Trophoblast cell (in vitro differentiated cells and primary cell): ENCODE results near the gene EEF1G. TPM values are rescaled to one million over a fixed set of nuclear protein-coding genes. Genes with fewer than 3 reads are reported as not detected.

Source experiments
- DNase-seq, 2 donors: peaks; one replicate each; pipeline ENCODE4 v3.0.0-alpha.2; 2016
- H2AFZ ChIP-seq: 2 replicates; pipeline ENCODE4 v1.6.1; 2013; ENCODE audit warnings: low read length, moderate library complexity, mild to moderate bottlenecking; ENCODE audit not compliant: insufficient read depth, poor library complexity
- H2AK5ac ChIP-seq: 2 replicates; pipeline ENCODE4 v1.6.1; 2013; ENCODE audit warnings: mild to moderate bottlenecking, low read length
- H2BK120ac ChIP-seq: 2 replicates; pipeline ENCODE4 v1.6.1; 2013; ENCODE audit warnings: low read length, mild to moderate bottlenecking, moderate library complexity; ENCODE audit not compliant: insufficient read depth, poor library complexity
- H2BK12ac ChIP-seq: 2 replicates; pipeline ENCODE4 v1.6.1; 2013; ENCODE audit warnings: mild to moderate bottlenecking, low read length, moderate library complexity
- H2BK5ac ChIP-seq: 2 replicates; pipeline ENCODE4 v1.6.1; 2013; ENCODE audit warnings: low read length, low read depth, moderate library complexity, mild to moderate bottlenecking; ENCODE audit not compliant: poor library complexity
- H3K14ac ChIP-seq: 2 replicates; pipeline ENCODE4 v1.6.1; 2013; ENCODE audit warnings: mild to moderate bottlenecking, low read length
- H3K18ac ChIP-seq: 2 replicates; pipeline ENCODE4 v1.6.1; 2013; ENCODE audit warnings: mild to moderate bottlenecking, low read length
- H3K23ac ChIP-seq: 2 replicates; pipeline ENCODE4 v1.6.1; 2013; ENCODE audit warnings: low read length
- H3K27ac ChIP-seq: 2 replicates; pipeline ENCODE4 v1.5.1; 2013; ENCODE audit warnings: low read depth, mild to moderate bottlenecking, inconsistent platforms, low read length, moderate library complexity
- H3K27me3 ChIP-seq: 2 replicates; pipeline ENCODE4 v1.6.1; 2013; ENCODE audit warnings: inconsistent platforms, mild to moderate bottlenecking, low read length, moderate library complexity; ENCODE audit not compliant: insufficient read depth
- H3K36me3 ChIP-seq, 2 experiments: 1 replicate in 1 of 2; 2 replicates in 1 of 2; pipeline ENCODE4 v1.6.1; 2013; ENCODE audit warnings: low read length in 2 of 2, mild to moderate bottlenecking in 2 of 2, moderate library complexity in 1 of 2; ENCODE audit not compliant: insufficient read depth in 2 of 2, control insufficient read depth in 1 of 2
- H3K4ac ChIP-seq: 2 replicates; pipeline ENCODE4 v1.6.1; 2013; ENCODE audit warnings: low read depth, mild to moderate bottlenecking, low read length, moderate library complexity
- H3K4me1 ChIP-seq, 2 experiments: 1 replicate in 1 of 2; 2 replicates in 1 of 2; pipeline ENCODE4 v1.6.1; 2013; ENCODE audit warnings: low read length in 2 of 2, mild to moderate bottlenecking in 2 of 2, moderate library complexity in 1 of 2; ENCODE audit not compliant: insufficient read depth in 2 of 2, control insufficient read depth in 1 of 2
- H3K4me2 ChIP-seq: 2 replicates; pipeline ENCODE4 v1.6.1; 2013; ENCODE audit warnings: inconsistent platforms, mild to moderate bottlenecking, low read length, moderate library complexity
- H3K4me3 ChIP-seq: 2 replicates; pipeline ENCODE4 v1.5.1; 2013; ENCODE audit warnings: mild to moderate bottlenecking, low read depth, low read length, inconsistent platforms
- H3K79me1 ChIP-seq: one replicate; pipeline ENCODE4 v1.6.1; 2013; ENCODE audit warnings: low read length
- H3K79me2 ChIP-seq: 2 replicates; pipeline ENCODE4 v1.6.1; 2013; ENCODE audit warnings: low read length, mild to moderate bottlenecking; ENCODE audit not compliant: control insufficient read depth, insufficient read depth, poor library complexity
- H3K9ac ChIP-seq: 2 replicates; pipeline ENCODE4 v1.6.1; 2013; ENCODE audit warnings: mild to moderate bottlenecking, low read length
- H3K9me3 ChIP-seq: 2 replicates; pipeline ENCODE4 v1.6.1; 2013; ENCODE audit warnings: low read depth, mild to moderate bottlenecking, control low read depth, inconsistent platforms, low read length; ENCODE audit not compliant: insufficient read depth
- H4K12ac ChIP-seq: 2 replicates; pipeline ENCODE4 v1.6.1; 2013; ENCODE audit warnings: low read depth, mild to moderate bottlenecking, low read length, moderate library complexity
- H4K8ac ChIP-seq: 2 replicates; pipeline ENCODE4 v1.6.1; 2013; ENCODE audit warnings: low read depth, mild to moderate bottlenecking, low read length, moderate library complexity
- H4K91ac ChIP-seq: one replicate; pipeline ENCODE4 v1.6.1; 2013; ENCODE audit warnings: low read depth, mild to moderate bottlenecking, low read length, moderate library complexity
- WGBS: extraction: QIAGEN DNeasy Blood & Tissue Kit; methylation state at CpG from one replicate; pipeline ENCODE4 v1.1.7; 2013; ENCODE audit warnings: missing lambda C conversion rate; ENCODE audit not compliant: insufficient read length, insufficient coverage; ENCODE audit errors: extremely low coverage; 5-methylcytosine and 5-hydroxymethylcytosine counted together
- polyA plus RNA-seq: library from polyadenylated mRNA; stranded (reverse); fragments of 200-250 nt; gene quantifications from 2 replicates; pipeline ENCODE4 v1.2.3, GENCODE V29; 2013

EEF1G gene
- polyA plus RNA-seq: 1,102 and 1,140 TPM in 2 replicates

- Histone ChIP-seq H3K27ac (peak within 1 kb of the TSS; percentile 64), H3K4me2 (peak within 1 kb of the TSS; percentile 88), H3K23ac (no peak within 1 kb of the TSS), H2BK120ac (peak within 1 kb of the TSS; percentile 73), H3K36me3 (peaks cover 45 to 59% of the 10 kb centered on the region in 2 experiments), H4K91ac (peak within 1 kb of the TSS; percentile 84), H2AFZ (peak within 1 kb of the TSS; percentile 41), H2BK12ac (no peak within 1 kb of the TSS), H3K79me1 (peaks cover 12% of the 10 kb centered on the region), H3K14ac (peak within 1 kb of the TSS; percentile 78), H3K79me2 (peaks cover 15% of the 10 kb centered on the region), H3K27me3 (no peaks in the 10 kb centered on the region), H3K18ac (peak within 1 kb of the TSS; percentile 80), H2BK5ac (peak within 1 kb of the TSS; percentile 56), H3K4me1 (peaks cover 11 to 13% of the 10 kb centered on the region in 2 experiments), H3K4ac (peak within 1 kb of the TSS; percentile 91), H2AK5ac (peak within 1 kb of the TSS; percentile 33), H3K4me3 (peak within 1 kb of the TSS; percentile 87), H3K9me3 (no peaks in the 10 kb centered on the region), H4K12ac (peak within 1 kb of the TSS; percentile 93), H4K8ac (peak within 1 kb of the TSS; percentile 92), H3K9ac (peak within 1 kb of the TSS; percentile 89)
- WGBS: no CpG with 5 or more reads among the region's 46 CpGs
- peak; percentile 100 for DNase-seq
Observed at GRCh38 chr11:62573592-62574362, at the start of gene EEF1G. Gene EEF1G, minus strand, starts transcription at chr11:62573891. Its CDS starts 49 bp downstream, at chr11:62573842.

DNA sequence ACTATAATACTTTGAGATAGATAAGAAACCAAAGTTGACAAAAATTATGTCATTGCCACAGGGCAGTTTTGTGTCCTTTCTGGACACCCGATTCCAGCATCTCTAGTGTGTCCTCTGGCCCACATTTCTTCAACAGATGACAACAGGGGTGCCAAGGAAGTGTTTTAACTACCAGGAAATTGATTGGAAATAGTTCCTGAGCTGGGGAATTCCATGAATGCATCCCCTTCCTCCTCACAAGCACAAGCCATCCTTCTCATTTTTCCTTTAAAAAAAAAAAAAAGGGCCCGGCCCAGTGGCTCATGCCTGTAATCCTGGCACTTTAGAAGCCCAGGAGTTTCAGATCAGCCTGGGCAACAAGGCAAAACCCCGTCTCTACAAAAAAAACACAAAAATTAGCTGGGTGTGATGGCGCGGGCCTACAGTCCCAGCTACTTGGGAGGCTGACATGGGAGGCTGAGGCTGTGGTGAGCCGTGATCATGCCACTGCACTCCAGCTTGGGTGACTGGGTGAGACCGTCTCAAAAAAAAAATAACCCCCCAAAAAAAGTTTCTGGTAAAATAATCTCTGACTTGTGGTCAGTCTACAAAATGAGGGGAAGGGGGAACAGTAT lies 48.9 kb upstream of the EEF1G start:
- no peak overlapping the region for H3K9ac ChIP-seq
- no peaks in the 10 kb centered on the region for H3K27me3 ChIP-seq

DNA sequence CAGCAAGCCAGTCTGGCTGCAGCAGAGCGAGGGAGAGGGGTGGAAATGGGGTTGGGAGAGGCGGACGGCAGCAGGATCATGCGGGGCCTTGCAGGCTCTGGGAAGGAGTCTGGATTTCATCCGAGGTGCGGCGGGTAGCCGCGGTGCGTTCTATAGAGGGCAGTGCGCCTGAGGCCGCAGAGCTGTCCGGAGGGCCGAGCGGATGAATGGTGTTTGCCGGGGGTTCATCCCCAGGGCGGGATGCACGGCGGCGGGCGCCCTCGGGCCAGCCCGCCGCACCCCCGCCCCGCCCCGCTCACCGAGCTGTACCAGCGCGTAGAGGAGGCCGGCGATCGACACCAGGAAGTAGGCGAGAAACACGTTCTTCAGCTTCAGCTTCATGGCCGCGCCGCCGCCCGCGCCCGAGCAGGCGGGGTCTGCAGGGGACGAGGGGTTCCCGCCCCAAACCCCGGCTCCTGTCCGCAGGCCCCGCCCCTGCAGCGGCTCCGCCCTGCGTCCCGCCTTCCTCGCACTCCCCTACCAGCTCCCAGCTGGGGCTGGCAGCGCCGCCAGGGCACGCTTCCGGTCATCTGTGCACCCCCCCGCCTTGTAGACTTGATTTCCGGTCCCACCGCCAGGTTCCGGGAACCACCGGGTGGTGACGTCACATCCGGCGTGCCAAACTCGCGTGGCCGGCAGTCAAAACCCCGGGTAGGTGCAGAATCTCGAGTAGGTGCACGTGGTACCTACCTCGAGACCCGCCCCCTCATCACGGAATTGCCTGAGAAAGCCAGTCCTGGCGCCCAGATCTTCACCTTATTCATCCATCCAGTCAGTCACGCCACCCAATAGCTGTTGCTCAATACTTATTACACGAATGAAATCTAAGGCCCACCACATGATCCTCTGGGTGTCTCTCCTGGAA lies 48.1 kb upstream of the EEF1G start, which contains the start of gene B3GAT3:
TSS of gene B3GAT3 (minus strand) at position 420 of the 904 bp plus-strand sequence. CDS start at position 381, 39 bp downstream.
- Histone ChIP-seq H3K79me2 (peaks cover 3% of the 10 kb centered on the region), H2BK5ac (peak within 1 kb of the TSS; percentile 18), H2AK5ac (peak within 1 kb of the TSS; percentile 31), H4K91ac (peak within 1 kb of the TSS; percentile 58), H4K8ac (peak within 1 kb of the TSS; percentile 77), H3K27me3 (no peaks in the 10 kb centered on the region), H2BK120ac (no peak within 1 kb of the TSS), H3K79me1 (peaks cover 3% of the 10 kb centered on the region), H3K4me1 (peaks cover 3 to 7% of the 10 kb centered on the region in 2 experiments), H3K27ac (peak within 1 kb of the TSS; percentile 74), H3K18ac (peak within 1 kb of the TSS; percentile 28), H3K4me3 (peak within 1 kb of the TSS; percentile 82), H3K14ac (peak within 1 kb of the TSS; percentile 60), H3K9ac (peak within 1 kb of the TSS; percentile 91), H3K36me3 (peaks cover 25 to 26% of the 10 kb centered on the region in 2 experiments), H2BK12ac (no peak within 1 kb of the TSS), H3K9me3 (no peaks in the 10 kb centered on the region), H3K4me2 (peak within 1 kb of the TSS; percentile 93), H3K4ac (peak within 1 kb of the TSS; percentile 32), H4K12ac (peak within 1 kb of the TSS; percentile 24), H3K23ac (no peak within 1 kb of the TSS), H2AFZ (peak within 1 kb of the TSS; percentile 17)
- no CpG with 5 or more reads among the region's 77 CpGs for WGBS
- peak; percentile 99 to 100 for DNase-seq

More for the DNA sequence above, 48.9 kb upstream of the EEF1G start:
- peaks cover 25 to 28% of the 10 kb centered on the region in 2 experiments for H3K36me3 ChIP-seq
- peaks cover 3% of the 10 kb centered on the region for H3K79me2 ChIP-seq
- H3K9me3 ChIP-seq: no peaks in the 10 kb centered on the region
- no peak for DNase-seq
- no peak overlapping the region for H3K23ac ChIP-seq
- H3K4me2 ChIP-seq: peak overlapping the region; percentile 93
- peak overlapping the region; percentile 29 for H3K27ac ChIP-seq
- no peak overlapping the region for H2AK5ac ChIP-seq
- H3K79me1 ChIP-seq: peaks cover 3% of the 10 kb centered on the region
- H3K4ac ChIP-seq: no peak overlapping the region
- H2BK120ac ChIP-seq: no peak overlapping the region
- H4K8ac ChIP-seq: peak overlapping the region; percentile 37
- no peak overlapping the region for H4K12ac ChIP-seq
- H2BK12ac ChIP-seq: no peak overlapping the region
- peaks cover 3 to 7% of the 10 kb centered on the region in 2 experiments for H3K4me1 ChIP-seq
- no peak overlapping the region for H3K4me3 ChIP-seq
- H3K18ac ChIP-seq: no peak overlapping the region
- WGBS: no CpG with 5 or more reads among the region's 7 CpGs
- no peak overlapping the region for H3K14ac ChIP-seq
- no peak overlapping the region for H4K91ac ChIP-seq
- H2BK5ac ChIP-seq: no peak overlapping the region
- no peak overlapping the region for H2AFZ ChIP-seq
